SH-SY5Y (cell line): ENCODE results near the gene PLCD1.

Source experiments
- GATA2 ChIP-seq: IDR thresholded peaks from 2 replicates; pipeline ENCODE4 v1.6.1; 2011; ENCODE audit warnings: mild to moderate bottlenecking, low read depth, low read length
- GATA3 ChIP-seq: IDR thresholded peaks from 2 replicates; pipeline ENCODE4 v1.6.1; 2011; ENCODE audit warnings: low read depth, mild to moderate bottlenecking, low read length, moderate library complexity

DNA sequence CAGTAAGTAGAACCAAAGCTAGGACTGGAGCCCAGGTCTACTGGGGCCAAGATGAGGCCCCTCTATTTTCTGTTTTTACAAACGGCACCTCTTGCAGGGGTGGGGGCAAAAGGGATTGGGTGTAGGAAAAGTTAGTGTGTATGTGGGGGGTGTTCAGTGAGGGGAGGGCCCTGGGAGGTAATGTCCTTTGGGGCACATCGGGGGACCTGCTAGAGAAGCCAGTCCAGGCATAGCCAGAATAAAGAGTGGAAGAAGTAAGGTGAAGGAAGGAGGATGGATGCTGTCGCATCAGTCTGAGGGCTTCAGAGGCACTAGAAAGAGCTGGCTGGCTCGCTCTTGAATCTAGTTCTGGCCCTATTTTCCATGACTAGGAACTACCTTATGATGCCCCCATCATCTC is 2.6 kb downstream of the PLCD1 start:
- TF ChIP-seq GATA2 (no peak), GATA3 (no peak)
